Activated T-cell treated with anti-CD3 and anti-CD28 coated beads, Interleukin-2, amount 50 U/mL, for 24 hours (primary cell): Measurements from ENCODE around the gene GIPC1.
A peak's percentile ranks its signal among the peaks of the same experiment; 100 is the strongest.

Experiments
- DNase-seq: peaks from one replicate; pipeline ENCODE4 v3.0.0-alpha.2; 2020
- H3K27ac Mint-ChIP-seq: 2 replicates; pipeline ENCODE4 v1.8.0; 2020; ENCODE audit warnings: mild to moderate bottlenecking, mixed read lengths
- H3K27me3 Mint-ChIP-seq: 2 replicates; pipeline ENCODE4 v1.8.0; 2020; ENCODE audit warnings: mixed read lengths
- H3K36me3 Mint-ChIP-seq: 2 replicates; pipeline ENCODE4 v1.8.0; 2020; ENCODE audit warnings: low read depth, mixed read lengths
- H3K4me1 Mint-ChIP-seq: 2 replicates; pipeline ENCODE4 v1.8.0; 2020; ENCODE audit warnings: low read depth, mixed read lengths
- H3K4me3 Mint-ChIP-seq: 2 replicates; pipeline ENCODE4 v1.8.0; 2020; ENCODE audit warnings: mild to moderate bottlenecking, moderate library complexity, mixed read lengths
- H3K9me3 Mint-ChIP-seq: 2 replicates; pipeline ENCODE4 v1.8.0; 2020; ENCODE audit warnings: mixed read lengths

GIPC1 gene

DNA sequence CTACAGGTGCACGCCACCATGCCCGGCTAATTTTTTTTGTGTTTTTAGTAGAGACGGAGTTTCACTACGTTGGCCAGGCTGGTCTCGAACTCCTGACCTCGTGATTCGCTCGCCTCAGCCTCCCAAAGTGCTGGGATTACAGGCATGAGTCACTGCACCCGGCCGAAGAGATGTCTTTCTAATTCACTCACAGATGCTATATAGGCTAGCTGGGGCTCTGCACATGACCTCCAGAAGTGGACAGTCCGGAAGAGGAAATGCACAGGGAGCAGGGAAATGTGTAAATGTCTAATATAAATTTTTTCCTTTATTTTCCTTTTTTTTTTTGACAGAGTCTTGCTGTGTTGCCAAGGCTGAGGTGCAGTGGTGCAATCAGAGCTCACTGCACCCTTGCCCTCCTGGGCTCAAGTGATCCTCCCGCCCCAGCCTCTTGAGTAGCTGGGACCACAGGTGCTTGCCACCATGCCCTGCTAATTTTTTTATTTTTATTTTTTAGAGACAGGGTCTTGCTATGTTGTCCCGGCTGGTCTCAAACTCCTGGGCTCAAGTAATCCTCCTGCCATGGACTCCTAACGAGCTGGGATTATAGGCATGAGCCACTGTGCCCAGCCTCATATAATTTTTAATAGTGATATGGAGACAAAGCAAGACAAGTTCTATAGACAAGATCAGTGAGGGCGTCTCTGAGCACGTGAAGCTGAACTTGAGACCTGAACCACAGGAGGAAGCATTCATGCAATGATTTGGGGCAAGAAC is 8.4 kb downstream of the GIPC1 start:
- no peak for DNase-seq
- Mint-ChIP-seq H3K4me3 (no peak overlapping the region), H3K36me3 (peaks cover 24% of the 10 kb centered on the region), H3K9me3 (no peaks in the 10 kb centered on the region), H3K4me1 (peaks cover 6% of the 10 kb centered on the region), H3K27ac (no peak overlapping the region), H3K27me3 (no peaks in the 10 kb centered on the region)

DNA sequence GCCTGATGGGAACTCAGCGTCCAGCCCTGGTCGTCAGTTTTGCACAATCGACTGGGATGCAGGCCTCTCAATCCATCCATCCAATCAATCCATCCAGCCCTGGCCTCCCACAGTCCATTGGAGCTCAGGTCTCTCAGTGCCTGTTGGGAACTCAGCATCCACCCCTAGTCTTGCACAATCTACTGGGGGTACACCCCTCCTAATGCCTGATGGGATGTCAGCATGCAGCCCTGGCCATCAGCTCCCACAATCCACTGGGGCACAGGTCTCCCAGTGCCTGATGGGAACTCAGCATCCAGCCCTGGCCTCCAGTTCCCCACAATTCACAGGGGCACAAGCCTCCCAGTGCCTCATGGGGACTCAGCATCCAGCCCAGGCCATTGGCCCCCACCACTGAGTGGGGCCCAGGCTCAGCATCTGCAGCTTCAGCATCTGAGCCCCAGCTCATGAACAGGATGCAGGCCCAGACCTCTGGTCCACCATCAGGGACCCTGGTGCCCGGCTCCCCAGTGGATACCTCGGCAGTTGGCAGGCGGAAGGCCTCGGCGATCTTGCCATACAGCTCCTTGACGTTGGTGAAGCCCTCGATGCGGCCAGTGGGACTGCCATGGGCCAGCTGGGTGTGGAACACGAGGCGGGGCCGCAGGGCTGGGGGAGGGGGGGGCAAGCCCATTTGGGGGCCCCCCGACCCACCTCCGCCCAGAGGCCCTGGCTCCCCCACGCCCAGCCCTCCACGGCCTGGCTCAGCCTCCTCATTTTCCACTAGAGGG is 13.6 kb downstream of the GIPC1 start:
- Mint-ChIP-seq H3K27ac (no peak overlapping the region), H3K4me3 (no peak overlapping the region), H3K4me1 (peaks cover 10% of the 10 kb centered on the region), H3K9me3 (no peaks in the 10 kb centered on the region), H3K36me3 (peaks cover 18% of the 10 kb centered on the region), H3K27me3 (no peaks in the 10 kb centered on the region)
- DNase-seq: no peak

DNA sequence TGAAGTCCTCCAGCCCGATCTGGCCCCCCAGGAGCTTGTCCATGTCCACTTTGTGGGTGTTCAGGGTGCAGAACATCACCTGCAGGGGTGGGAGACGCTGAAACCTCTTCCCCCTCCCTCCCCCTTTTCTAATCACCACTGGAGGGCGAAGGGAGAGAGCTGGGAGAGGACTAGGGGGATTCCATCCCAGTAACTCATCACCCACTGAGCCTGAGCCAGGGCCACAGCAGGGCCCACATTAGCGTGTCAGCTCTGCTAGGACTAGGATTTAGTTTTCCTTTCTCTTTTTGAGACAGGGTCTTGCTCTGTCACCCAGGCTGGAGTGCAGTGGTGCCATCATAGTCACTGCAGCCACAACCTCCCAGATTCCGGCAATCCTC is 15.2 kb downstream of the GIPC1 start:
- DNase-seq: no peak
- Mint-ChIP-seq H3K4me3 (no peak overlapping the region), H3K27ac (no peak overlapping the region), H3K9me3 (no peaks in the 10 kb centered on the region), H3K27me3 (peaks cover 4% of the 10 kb centered on the region), H3K36me3 (peaks cover 18% of the 10 kb centered on the region), H3K4me1 (peaks cover 14% of the 10 kb centered on the region)

DNA sequence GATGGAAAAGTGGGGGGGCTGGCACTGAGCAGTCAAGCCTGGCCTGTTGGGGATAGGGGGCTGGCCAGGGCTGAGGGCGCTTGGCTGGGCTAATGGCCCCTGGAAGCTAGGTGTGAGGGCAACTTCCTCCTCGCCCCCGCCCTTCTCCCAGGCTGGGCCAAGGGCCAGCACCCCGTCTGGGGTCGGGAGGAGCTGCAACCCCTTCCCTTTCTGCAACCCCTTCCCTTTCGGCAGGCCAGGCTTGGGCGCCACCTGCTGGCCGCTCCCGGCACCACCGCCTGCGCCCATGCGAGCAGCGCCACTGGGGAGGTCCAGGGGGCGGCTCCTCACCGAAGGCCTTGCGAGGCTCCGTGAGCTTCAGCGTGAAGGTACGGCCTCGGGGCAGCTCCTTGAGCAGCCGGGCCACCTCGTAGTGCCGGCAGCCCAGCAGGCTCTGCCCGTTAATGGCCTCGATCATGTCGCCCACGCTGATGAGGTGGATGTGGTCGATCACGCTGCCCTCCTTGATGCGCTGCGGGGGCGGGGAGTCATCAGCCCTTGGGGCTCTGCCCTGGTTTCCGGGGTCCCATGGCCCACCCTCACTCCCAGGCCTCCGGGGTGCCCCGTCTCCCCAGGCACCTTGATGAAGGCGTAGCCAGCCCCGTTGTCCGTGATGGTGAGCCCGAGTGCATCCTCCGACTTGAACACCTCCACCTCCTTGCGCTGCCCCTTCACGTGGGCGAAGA is 15.8 kb downstream of the GIPC1 start:
- DNase-seq: peak; percentile 86
- Mint-ChIP-seq H3K4me1 (peaks cover 17% of the 10 kb centered on the region), H3K27me3 (peaks cover 7% of the 10 kb centered on the region), H3K27ac (no peak overlapping the region), H3K9me3 (no peaks in the 10 kb centered on the region), H3K36me3 (peaks cover 18% of the 10 kb centered on the region), H3K4me3 (no peak overlapping the region)

DNA sequence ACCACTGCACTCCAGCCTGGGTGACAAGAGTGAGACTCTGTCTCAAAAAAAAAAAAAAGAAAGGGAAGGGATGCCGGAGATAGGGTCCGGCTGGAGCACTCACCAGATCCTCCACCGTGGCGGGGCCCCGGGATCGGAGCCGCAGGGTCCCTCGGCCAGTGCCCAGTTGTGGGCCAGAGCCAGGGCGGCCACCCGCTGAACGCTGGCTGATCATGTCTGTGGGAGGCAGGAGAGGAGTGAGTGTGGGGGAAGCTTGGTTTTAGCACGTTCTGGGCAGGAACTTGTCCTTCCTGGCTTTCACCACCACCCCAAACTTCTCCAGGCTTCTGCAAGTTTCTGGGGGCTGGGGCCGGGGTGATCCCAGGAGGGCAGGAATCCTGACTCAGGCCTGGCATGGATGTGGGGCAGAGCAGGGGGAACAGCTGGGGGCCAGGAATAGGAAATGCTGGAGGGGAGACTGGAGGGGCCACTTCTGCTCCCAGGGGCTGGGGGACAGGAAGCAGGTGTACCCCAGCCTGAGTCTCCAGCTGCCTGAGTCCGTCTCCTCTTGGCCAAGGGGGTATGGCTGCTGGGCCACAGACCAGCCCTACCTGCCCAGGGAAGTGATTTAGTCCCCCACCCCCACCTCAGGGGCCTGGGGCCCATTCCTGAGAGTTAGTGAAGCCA is 16.5 kb downstream of the GIPC1 start:
- H3K4me3 Mint-ChIP-seq: no peak overlapping the region
- H3K9me3 Mint-ChIP-seq: no peaks in the 10 kb centered on the region
- peaks cover 13% of the 10 kb centered on the region for H3K27me3 Mint-ChIP-seq
- H3K4me1 Mint-ChIP-seq: peaks cover 24% of the 10 kb centered on the region
- no peak overlapping the region for H3K27ac Mint-ChIP-seq
- DNase-seq: no peak
- peaks cover 18% of the 10 kb centered on the region for H3K36me3 Mint-ChIP-seq

DNA sequence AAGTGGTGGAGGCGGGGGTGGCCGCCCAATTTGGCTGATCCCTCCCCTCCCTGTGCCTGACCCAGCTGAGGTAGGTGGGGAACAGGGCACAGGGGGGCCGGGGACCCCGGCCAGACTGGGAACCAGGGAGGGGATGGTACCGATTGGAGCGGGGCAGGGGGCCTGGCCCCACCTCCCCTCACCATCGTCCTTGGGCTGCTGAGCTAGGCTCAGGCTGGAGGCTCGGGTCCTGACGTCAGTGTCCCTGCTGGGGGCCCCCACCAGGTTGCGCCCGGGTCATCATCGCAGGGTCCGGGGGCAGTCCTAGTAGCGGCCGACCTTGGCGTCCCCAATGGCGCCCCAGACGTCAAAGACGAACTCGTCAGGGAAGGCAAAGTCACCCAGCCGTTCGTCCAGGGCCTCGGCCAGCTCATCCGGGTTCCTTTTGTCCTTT is 17.8 kb downstream of the GIPC1 start:
- Mint-ChIP-seq H3K27me3 (peaks cover 19% of the 10 kb centered on the region), H3K27ac (no peak overlapping the region), H3K4me3 (no peak overlapping the region), H3K9me3 (no peaks in the 10 kb centered on the region), H3K36me3 (peaks cover 18% of the 10 kb centered on the region), H3K4me1 (peaks cover 28% of the 10 kb centered on the region)
- DNase-seq: no peak

DNA sequence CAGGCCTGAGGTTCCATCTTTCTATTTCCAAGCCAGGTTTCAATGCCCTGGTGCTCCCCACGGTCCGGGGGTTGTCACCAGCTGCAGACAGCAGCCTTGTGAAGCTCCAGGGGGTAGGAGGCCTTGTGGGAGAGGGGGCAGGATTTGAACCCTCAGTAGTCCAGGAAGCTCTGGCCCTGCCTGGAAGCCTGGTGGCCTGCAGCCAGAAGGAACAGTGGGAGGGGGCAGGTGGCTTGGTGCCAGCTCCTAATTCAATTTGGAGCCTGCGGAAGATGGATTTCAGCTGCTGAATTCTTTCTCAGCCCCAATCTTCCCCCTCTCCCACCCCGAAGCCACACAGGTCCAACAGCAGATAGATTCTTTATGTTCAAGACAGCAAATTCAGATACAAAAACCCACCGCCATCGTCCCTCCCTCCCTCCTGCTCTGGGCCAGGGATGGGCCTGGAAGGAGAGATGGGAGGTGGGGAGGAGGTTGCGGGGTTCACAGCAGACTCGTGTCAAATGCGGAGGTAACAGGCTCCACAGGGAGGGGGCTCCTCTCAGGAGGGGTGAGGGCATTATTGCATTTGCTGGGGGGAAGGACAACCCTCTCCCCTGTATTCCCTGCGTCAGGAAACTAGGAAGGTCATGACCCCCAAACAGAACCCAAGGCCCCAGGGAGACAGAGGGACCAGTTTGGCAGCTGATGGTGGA is 18.4 kb downstream of the GIPC1 start:
- Mint-ChIP-seq H3K27me3 (peaks cover 25% of the 10 kb centered on the region), H3K9me3 (no peaks in the 10 kb centered on the region), H3K4me3 (no peak overlapping the region), H3K27ac (no peak overlapping the region), H3K36me3 (peaks cover 18% of the 10 kb centered on the region), H3K4me1 (peaks cover 34% of the 10 kb centered on the region)
- DNase-seq: no peak

DNA sequence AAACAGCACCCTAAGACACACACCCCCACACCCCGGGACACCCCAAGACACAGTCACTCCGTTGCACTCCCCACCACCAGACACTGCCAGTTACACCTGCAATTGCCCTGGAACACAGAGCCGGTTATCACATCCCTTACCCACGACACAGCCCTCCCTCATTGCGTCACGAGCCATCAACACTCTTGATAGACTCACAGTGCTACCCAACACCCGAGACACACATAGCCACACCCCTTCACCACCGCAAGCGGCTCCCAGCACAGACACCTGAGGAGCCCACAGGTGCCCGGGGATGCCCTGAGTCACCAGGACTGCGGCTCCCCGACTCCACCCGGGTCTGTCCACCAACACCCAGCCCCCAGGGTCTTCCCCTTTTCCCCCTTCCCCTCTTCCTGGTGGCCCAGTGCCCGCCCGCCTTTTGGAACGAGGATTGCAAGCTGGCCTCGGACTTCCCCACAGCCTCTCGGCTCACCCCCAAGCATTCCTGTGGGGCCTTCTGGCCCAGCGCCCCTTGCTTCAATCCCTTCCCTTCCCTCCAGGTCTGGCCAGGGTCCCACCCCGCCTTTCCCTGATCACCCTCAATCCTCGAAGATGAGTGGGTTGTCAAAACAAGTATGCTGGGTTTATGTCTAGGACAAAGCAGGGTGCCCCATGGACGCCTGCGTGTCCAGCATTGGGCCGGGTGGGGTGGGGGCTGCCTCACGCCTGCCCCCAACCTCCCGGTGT is 19.1 kb downstream of the GIPC1 start:
- Mint-ChIP-seq H3K27ac (no peak overlapping the region), H3K36me3 (peaks cover 17% of the 10 kb centered on the region), H3K27me3 (peaks cover 25% of the 10 kb centered on the region), H3K4me1 (peaks cover 37% of the 10 kb centered on the region), H3K4me3 (no peak overlapping the region), H3K9me3 (no peaks in the 10 kb centered on the region)
- DNase-seq: no peak

DNA sequence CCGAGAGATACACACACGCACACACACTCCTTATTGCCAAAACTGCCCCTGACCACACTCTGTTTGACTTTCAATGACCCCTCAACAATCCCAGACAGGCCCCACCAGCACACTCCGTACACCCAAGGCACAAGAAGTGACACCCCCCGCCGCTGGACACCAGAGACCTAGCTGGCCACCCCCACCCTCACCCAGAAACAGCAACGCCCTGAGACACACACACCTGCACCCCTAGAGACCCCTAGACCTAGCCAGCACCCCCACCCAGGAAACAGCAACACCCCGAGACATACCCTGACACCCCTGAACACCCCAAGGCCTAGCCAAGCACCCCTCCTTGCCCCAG is 19.6 kb downstream of the GIPC1 start:
- Mint-ChIP-seq H3K4me3 (no peak overlapping the region), H3K27me3 (peaks cover 25% of the 10 kb centered on the region), H3K4me1 (peaks cover 38% of the 10 kb centered on the region), H3K9me3 (no peaks in the 10 kb centered on the region), H3K27ac (no peak overlapping the region), H3K36me3 (peaks cover 19% of the 10 kb centered on the region)
- DNase-seq: no peak

DNA sequence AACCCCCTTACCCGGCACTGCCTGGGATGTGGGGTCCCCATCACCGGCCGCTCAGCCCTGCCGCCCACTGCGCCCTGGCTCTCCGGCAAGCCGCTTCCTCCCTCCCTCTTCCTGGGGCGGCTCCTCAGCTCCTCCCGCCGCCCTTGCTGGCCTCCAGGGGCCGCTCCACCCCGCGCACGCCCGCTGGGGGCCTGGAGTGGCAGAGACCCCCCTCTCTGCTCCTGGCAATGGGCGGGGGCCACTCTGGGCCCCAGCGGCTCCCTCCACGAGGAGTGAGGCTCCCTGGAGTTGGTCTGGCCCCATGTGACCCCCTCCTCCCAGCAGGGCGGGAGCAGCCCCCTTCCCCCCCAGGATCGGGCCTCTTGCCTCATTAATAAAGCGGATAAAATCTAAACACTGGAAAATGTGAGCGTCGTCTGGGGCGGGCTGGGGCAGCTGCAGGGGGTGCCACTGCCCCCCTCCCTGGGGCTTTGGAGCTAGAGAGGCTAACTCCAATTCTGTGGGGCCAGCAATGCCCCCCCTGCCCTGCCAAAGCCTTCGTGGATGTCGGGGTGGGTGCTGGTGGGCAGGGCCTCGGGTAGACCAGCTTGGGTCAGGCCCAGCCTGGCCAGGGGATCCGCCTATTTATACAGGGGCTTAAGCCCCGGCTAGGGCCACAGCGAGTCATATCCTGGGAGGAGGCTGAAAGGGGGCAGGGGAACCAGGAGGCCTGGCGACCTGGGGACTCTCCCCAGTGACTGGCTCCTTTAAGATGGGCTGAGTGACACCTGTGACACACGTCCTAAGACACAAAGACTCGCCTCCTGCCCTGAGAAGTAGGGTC is 20.5 kb downstream of the GIPC1 start, which contains the start of gene PTGER1:
Gene PTGER1 (minus strand): TSS at position 104 of the 823 bp plus-strand sequence. CDS start 1,034 bp downstream, outside the sequence.
- Mint-ChIP-seq H3K36me3 (peaks cover 26% of the 10 kb centered on the region), H3K4me3 (peak within 1 kb of the TSS; percentile 15), H3K27ac (peak within 1 kb of the TSS; percentile 50), H3K4me1 (peaks cover 36% of the 10 kb centered on the region), H3K27me3 (peaks cover 25% of the 10 kb centered on the region), H3K9me3 (no peaks in the 10 kb centered on the region)
- DNase-seq: no peak

DNA sequence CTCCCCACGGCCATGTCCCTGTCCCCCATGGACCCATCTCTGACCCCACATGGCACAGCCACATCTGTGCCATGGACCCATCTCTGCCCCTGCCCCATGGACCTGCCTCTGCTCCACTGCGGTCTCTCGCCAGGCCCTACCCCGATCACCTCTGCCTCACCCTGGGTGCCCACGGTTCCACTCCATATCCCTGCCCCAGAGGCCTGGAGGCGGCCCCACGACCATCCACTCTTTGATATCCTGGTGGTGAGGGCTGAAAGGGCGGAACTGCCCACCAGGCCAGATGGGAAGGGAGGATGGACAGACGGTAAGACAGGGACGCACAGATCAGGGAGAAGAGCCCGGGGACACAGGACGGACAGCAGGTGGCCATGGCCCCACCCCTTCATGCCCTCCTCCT is 21.1 kb downstream of the GIPC1 start:
- H3K4me3 Mint-ChIP-seq: peak overlapping the region; percentile 6

DNA sequence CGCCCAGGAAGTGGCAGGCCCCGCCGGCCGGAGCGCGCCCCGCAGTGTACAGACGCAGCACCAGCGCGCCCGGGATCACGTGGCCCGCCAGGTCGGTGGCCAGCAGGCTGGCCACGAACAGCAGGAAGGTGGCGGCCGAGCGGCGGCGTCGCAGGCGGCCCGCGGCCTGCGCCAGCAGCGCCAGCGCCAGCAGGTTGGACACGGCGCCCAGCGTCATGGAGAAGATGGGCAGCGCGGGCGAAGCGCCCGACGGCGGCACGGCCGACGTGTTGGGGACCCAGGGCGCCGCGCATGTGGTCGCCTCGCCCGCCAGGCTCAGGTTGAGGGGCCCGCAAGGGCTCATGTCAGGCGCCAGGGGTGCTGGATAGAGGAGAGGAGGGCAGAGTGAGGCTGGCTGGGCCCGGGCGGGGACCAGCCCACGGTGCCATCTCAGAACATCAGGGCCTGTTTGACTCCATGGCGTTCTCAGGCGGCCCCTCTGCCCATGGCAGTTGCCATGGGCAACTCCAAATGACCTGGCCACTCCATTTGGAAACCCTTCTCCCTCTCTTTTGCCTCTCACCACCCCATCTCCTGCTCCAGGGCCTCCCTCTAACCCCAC is 21.8 kb downstream of the GIPC1 start:
- Mint-ChIP-seq H3K27me3 (peaks cover 25% of the 10 kb centered on the region), H3K27ac (no peak overlapping the region), H3K4me1 (peaks cover 35% of the 10 kb centered on the region), H3K36me3 (peaks cover 40% of the 10 kb centered on the region), H3K4me3 (no peak overlapping the region), H3K9me3 (no peaks in the 10 kb centered on the region)
- DNase-seq: no peak

More for the DNA sequence above, 21.1 kb downstream of the GIPC1 start:
- no peaks in the 10 kb centered on the region for H3K9me3 Mint-ChIP-seq
- peak overlapping the region; percentile 50 for H3K27ac Mint-ChIP-seq
- peaks cover 35% of the 10 kb centered on the region for H3K4me1 Mint-ChIP-seq
- H3K36me3 Mint-ChIP-seq: peaks cover 32% of the 10 kb centered on the region
- peaks cover 25% of the 10 kb centered on the region for H3K27me3 Mint-ChIP-seq
- DNase-seq: no peak
